Measurements from ENCODE around the gene GNAT2.
"Not testable (repeated sequence)": the region's sequence is repeated elsewhere in the genome, so short reads cannot be mapped to it uniquely, and the experiment has no call there.

The GNAT2 gene

GRCh38 chr1:109619576-109620400 lies at the start of gene GNAT2, which contains the start of gene AMPD2:
Gene GNAT2, minus strand, starts transcription at chr1:109619616. Its CDS starts 6,746 bp downstream, at chr1:109612870.
Gene AMPD2, plus strand, starts transcription at chr1:109619837. Its CDS starts 1,339 bp downstream, at chr1:109621176.
- DNase-seq: peak; percentile 75

GRCh38 chr1:109668123-109668775 lies 48.8 kb upstream of the GNAT2 start:
- DNase-seq: no peak

GRCh38 chr1:109667452-109668122 lies 48.2 kb upstream of the GNAT2 start, which contains the start of gene GSTM2:
Gene GSTM2, plus strand, starts transcription at chr1:109668057. Its CDS starts 59 bp downstream, at chr1:109668116.
- DNase-seq: peak; percentile 49

GRCh38 chr1:109664671-109665070 lies 45.3 kb upstream of the GNAT2 start:
- no peak for DNase-seq

GRCh38 chr1:109661391-109661790 lies 42.0 kb upstream of the GNAT2 start:
- no peak for DNase-seq

- DNase-seq: not testable (repeated sequence)
Measured at GRCh38 chr1:109660691-109661026, 41.2 kb upstream of the GNAT2 start.

- peak; percentile 57 for DNase-seq
Measured at GRCh38 chr1:109659997-109660690, 40.7 kb upstream of the GNAT2 start.

GRCh38 chr1:109659145-109659544 lies 39.7 kb upstream of the GNAT2 start:
- DNase-seq: peak; percentile 73

- no peak for DNase-seq
Measured at GRCh38 chr1:109658533-109659042, 39.2 kb upstream of the GNAT2 start.

GRCh38 chr1:109657970-109658369 lies 38.6 kb upstream of the GNAT2 start:
- DNase-seq: no peak

GRCh38 chr1:109657395-109657794 lies 38.0 kb upstream of the GNAT2 start:
- no peak for DNase-seq

- DNase-seq: peak; percentile 40
Measured at GRCh38 chr1:109655615-109656519, 36.5 kb upstream of the GNAT2 start, which contains the start of gene GSTM4. Gene GSTM4, plus strand, starts transcription at chr1:109656099. Its CDS starts 291 bp downstream, at chr1:109656390.

- DNase-seq: no peak
Measured at GRCh38 chr1:109654519-109654918, 35.1 kb upstream of the GNAT2 start.

- no peak for DNase-seq
Measured at GRCh38 chr1:109653306-109653705, 33.9 kb upstream of the GNAT2 start.

GRCh38 chr1:109652402-109652801 lies 33.0 kb upstream of the GNAT2 start:
- no peak for DNase-seq

- no peak for DNase-seq
Measured at GRCh38 chr1:109650609-109651008, 31.2 kb upstream of the GNAT2 start.

- DNase-seq: no peak
Measured at GRCh38 chr1:109649491-109649914, 30.1 kb upstream of the GNAT2 start.

GRCh38 chr1:109644670-109645069 lies 25.3 kb upstream of the GNAT2 start:
- no peak for DNase-seq

GRCh38 chr1:109643385-109644230 lies 24.2 kb upstream of the GNAT2 start:
- DNase-seq: peak; percentile 74

GRCh38 chr1:109642626-109643025 lies 23.2 kb upstream of the GNAT2 start:
- no peak for DNase-seq

Data from kidney glomerular epithelial cell (primary cell).